WERI-Rb-1 (cell line): Measurements from ENCODE around the gene GUCA1C.

Experiments
- DNase-seq: peaks from one replicate; pipeline ENCODE4 v3.0.0-alpha.2; 2020
- H3K27ac ChIP-seq: fragments of 250-450 bp; sonication (Bioruptor Pico); 2 replicates; pipeline ENCODE4 v1.5.1; 2020; ENCODE audit warnings: mild to moderate bottlenecking, moderate library complexity
- H3K27me3 ChIP-seq: fragments of 250-450 bp; sonication (Bioruptor Pico); 2 replicates; pipeline ENCODE4 v1.5.1; 2021; ENCODE audit warnings: mild to moderate bottlenecking, low read depth, moderate library complexity; ENCODE audit not compliant: insufficient read depth, severe bottlenecking
- H3K36me3 ChIP-seq: fragments of 250-450 bp; sonication (Bioruptor Pico); 2 replicates; pipeline ENCODE4 v1.5.1; 2020; ENCODE audit warnings: mild to moderate bottlenecking, moderate library complexity
- H3K4me3 ChIP-seq: 2 replicates; pipeline ENCODE4 v1.5.1; 2011; ENCODE audit warnings: low read depth, mild to moderate bottlenecking, control low read depth, low read length
- H3K9me3 ChIP-seq: fragments of 250-450 bp; sonication (Bioruptor Pico); 2 replicates; pipeline ENCODE4 v1.5.1; 2021; ENCODE audit warnings: mild to moderate bottlenecking, moderate library complexity; ENCODE audit not compliant: severe bottlenecking
- CTCF ChIP-seq: IDR thresholded peaks from 2 replicates; pipeline ENCODE4 v1.5.1; 2011; ENCODE audit warnings: low read depth, mild to moderate bottlenecking, control low read depth, inconsistent platforms, low read length

The GUCA1C gene

DNA sequence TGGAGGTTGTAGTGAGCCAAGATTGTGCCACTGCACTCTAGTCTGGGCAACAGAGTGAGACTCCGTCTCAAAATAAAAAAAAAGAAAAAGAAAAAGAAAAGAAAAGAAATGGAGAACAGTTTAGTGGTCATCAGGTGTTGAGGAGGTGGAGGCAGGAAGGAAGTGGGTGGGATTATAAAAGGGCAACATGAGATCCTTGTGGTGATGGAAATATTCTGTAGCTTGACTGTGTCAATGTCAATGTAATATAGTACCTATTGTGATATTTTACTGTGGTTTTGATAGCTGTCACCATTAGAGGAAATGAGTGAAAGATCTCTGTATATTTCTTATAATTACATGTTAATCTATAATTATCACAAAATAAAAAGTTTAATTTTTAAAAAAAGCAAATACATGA, 70.3 kb downstream of the GUCA1C start:
- Histone ChIP-seq H3K36me3 (no peaks in the 10 kb centered on the region), H3K27ac (no peak overlapping the region), H3K9me3 (no peaks in the 10 kb centered on the region), H3K27me3 (no peaks in the 10 kb centered on the region), H3K4me3 (no peak overlapping the region)
- no peak for TF ChIP-seq CTCF
- DNase-seq, result no peak

GRCh38 chr3:108882762-108883161, 70.9 kb downstream of the GUCA1C start:
- H3K36me3 ChIP-seq, result no peaks in the 10 kb centered on the region
- no peak overlapping the region for H3K27ac ChIP-seq
- H3K27me3 ChIP-seq, result no peaks in the 10 kb centered on the region
- no peaks in the 10 kb centered on the region for H3K9me3 ChIP-seq
- H3K4me3 ChIP-seq, result no peak overlapping the region
- no peak for TF ChIP-seq CTCF
- no peak for DNase-seq

DNA sequence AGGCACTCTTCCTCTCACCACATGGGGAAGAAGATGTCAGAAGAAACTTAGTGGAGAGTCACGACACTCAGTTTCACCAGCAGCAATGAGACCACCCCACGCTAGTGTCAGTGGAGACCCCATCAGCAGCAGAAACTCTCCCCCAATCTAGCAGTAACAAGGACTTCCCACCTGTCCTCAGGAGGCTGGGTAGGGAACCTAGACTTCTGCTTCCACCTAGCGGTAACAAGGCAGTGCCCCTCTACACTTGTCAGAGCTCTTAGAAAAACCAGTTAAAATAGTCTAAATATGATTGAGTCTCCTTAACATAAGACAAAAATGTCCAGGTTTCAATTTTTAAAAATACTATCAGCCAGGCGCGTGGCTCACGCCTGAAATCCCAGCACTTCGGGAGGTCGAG, 73.8 kb downstream of the GUCA1C start:
- H3K27ac ChIP-seq, result no peak overlapping the region
- no peaks in the 10 kb centered on the region for H3K36me3 ChIP-seq

DNA sequence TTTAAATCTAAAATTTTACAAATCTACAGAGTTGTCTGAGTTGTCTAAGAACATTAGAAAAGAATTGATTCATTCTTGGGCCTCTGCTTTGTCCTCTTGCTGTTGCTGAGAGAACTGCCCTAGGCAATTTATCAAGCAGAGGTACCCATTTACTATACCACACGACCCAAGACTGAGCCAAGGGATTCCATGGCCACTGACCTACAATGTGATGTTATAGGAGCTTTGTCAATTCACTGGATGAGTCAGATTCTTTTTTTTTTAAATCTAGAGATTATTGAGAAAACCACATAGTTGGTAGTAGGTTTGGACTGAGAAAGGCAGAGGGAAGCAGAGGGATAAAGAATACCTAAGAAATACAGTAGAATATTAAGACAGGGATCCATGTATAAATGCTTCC, 75.8 kb downstream of the GUCA1C start:
- TF ChIP-seq CTCF, result no peak
- Histone ChIP-seq H3K27me3 (no peaks in the 10 kb centered on the region), H3K36me3 (no peaks in the 10 kb centered on the region), H3K4me3 (no peak overlapping the region), H3K9me3 (no peaks in the 10 kb centered on the region), H3K27ac (no peak overlapping the region)
- DNase-seq, result no peak

More for the DNA sequence above, 73.8 kb downstream of the GUCA1C start:
- no peak for DNase-seq
- Histone ChIP-seq H3K9me3 (no peaks in the 10 kb centered on the region), H3K27me3 (no peaks in the 10 kb centered on the region), H3K4me3 (no peak overlapping the region)
- TF ChIP-seq CTCF, result no peak

DNA sequence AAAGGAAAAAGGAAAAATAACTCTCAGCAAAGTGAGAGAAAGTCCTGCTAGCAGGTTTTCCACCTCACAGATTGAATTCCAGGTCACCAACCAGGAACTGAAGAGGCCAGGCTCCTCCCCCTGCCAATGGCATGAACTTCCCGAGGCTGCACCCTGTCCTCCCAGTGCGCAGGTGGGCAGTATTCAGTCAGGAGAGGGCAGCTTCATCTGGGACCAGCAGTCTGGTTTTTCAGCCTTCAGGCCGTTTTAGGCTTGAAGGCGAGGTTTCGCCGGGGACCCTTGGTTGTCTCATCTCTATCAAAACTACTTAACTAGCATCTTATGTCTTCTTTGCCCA, 89.9 kb downstream of the GUCA1C start:
- no peak overlapping the region for H3K4me3 ChIP-seq
- H3K27ac ChIP-seq, result no peak overlapping the region
- no peaks in the 10 kb centered on the region for H3K36me3 ChIP-seq
- no peaks in the 10 kb centered on the region for H3K27me3 ChIP-seq
- TF ChIP-seq CTCF, result no peak
- DNase-seq, result no peak
- H3K9me3 ChIP-seq, result no peaks in the 10 kb centered on the region
